ENCODE results near the gene TNFRSF18. TPM values are rescaled to one million over a fixed set of nuclear protein-coding genes. Genes with fewer than 3 reads are reported as not detected.

TNFRSF18 gene
- total RNA-seq, 3 donors from 2014 or later (not counting 1 experiment from before 2014, with no cell fraction given): 40.3 to 81.9 (median 54.7) TPM

DNA sequence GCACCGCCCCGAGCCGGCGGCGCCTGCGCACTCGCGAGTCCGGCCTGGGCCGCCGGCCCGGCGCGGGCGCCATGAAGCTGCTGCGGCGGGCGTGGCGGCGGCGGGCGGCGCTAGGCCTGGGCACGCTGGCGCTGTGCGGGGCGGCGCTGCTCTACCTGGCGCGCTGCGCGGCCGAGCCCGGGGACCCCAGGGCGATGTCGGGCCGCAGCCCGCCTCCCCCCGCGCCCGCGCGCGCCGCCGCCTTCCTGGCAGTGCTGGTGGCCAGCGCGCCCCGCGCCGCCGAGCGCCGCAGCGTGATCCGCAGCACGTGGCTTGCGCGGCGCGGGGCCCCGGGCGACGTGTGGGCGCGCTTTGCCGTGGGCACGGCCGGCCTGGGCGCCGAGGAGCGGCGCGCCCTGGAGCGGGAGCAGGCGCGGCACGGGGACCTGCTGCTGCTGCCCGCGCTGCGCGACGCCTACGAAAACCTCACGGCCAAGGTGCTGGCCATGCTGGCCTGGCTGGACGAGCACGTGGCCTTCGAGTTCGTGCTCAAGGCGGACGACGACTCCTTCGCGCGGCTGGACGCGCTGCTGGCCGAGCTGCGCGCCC lies 25.9 kb upstream of the TNFRSF18 start, which contains the start of gene B3GALT6:
Gene B3GALT6, plus strand, starts transcription at position 30 of the 588 bp plus-strand sequence. Its CDS starts 42 bp downstream, at position 72.
- peak within 1 kb of the TSS; percentile 82 to 88 for H3K27ac Mint-ChIP-seq
- Histone ChIP-seq H3K27ac (ENCODE audit: low read length) (peak within 1 kb of the TSS; percentile 76), H3K9me3 (ENCODE audit: control insufficient read depth, insufficient read depth, low read length) (no peaks in the 10 kb centered on the region), H3K4me3 (ENCODE audit: low read length) (peak within 1 kb of the TSS; percentile 89), H3K36me3 (ENCODE audit: control insufficient read depth, insufficient read depth, low read length) (peaks cover 28% of the 10 kb centered on the region), H3K4me1 (ENCODE audit: control insufficient read depth, insufficient read depth, low read length) (peaks cover 48% of the 10 kb centered on the region), H3K27me3 (ENCODE audit: control insufficient read depth, insufficient read depth, low read length) (no peaks in the 10 kb centered on the region)
- H3K4me3 Mint-ChIP-seq: peak within 1 kb of the TSS; percentile 95
- no peaks in the 10 kb centered on the region for H3K27me3 Mint-ChIP-seq (ENCODE audit: low read depth in 2 of 2)
- no peaks in the 10 kb centered on the region for H3K9me3 Mint-ChIP-seq
- 7% methylated on average over 100 of the region's 100 CpGs for WGBS (ENCODE audit: insufficient coverage)
- intact Hi-C loops (cut with micrococcal nuclease): no loop called here
- no peaks in the 10 kb centered on the region for H3K36me3 Mint-ChIP-seq
- ATAC-seq: no peak
- no peak for DNase-seq
- TF ChIP-seq, protein P1, sequence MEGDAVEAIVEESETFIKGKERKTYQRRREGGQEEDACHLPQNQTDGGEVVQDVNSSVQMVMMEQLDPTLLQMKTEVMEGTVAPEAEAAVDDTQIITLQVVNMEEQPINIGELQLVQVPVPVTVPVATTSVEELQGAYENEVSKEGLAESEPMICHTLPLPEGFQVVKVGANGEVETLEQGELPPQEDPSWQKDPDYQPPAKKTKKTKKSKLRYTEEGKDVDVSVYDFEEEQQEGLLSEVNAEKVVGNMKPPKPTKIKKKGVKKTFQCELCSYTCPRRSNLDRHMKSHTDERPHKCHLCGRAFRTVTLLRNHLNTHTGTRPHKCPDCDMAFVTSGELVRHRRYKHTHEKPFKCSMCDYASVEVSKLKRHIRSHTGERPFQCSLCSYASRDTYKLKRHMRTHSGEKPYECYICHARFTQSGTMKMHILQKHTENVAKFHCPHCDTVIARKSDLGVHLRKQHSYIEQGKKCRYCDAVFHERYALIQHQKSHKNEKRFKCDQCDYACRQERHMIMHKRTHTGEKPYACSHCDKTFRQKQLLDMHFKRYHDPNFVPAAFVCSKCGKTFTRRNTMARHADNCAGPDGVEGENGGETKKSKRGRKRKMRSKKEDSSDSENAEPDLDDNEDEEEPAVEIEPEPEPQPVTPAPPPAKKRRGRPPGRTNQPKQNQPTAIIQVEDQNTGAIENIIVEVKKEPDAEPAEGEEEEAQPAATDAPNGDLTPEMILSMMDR (IDR thresholded peaks at IDR 0.05): no peak
- peaks cover 28 to 29% of the 10 kb centered on the region in 2 donors for H3K4me1 Mint-ChIP-seq

DNA sequence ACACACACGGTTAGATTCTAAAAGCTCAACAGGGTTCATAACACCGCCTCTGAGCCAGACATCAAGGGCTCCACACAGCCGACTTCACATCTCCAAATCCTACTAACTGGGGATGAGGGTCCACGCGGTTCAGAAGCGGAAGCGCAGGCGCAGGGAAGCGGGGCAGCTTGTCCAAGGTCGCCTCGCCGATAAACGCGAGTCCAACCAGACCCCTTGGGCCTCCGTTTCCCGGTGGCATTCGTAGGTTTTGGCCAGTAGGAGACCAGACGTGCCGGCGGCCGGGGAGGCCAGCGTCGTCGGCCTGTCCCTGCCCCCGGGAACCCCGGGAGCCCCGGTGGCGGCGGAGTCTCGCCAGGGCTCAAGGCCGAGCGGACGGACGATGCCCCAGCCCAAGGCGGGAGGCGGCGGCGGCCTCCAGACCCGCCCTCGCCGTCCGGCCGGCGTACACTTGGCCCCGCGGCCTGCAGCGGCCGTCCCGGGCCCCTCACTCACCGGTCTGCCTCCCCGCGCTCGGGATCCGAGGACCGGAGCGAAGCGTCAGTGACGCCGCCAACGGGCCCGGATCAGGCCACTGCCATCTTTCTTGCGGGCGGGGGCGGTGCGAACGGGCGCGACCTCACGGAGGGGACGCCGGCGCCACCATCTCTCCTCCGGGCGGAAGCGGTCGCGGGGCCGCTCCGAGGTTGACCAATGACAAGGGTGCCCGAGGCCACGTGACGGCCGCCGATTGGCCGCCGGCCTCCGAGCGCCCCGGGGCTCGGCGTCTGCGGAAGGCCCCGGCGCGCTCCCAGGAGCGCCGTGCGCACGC lies 25.2 kb upstream of the TNFRSF18 start, which contains the start of gene SDF4:
Gene SDF4, minus strand, starts transcription at position 602 of the 808 bp plus-strand sequence. CDS start 3,229 bp downstream, outside the sequence.
- WGBS (ENCODE audit: insufficient coverage): under 1% methylated on average over 99 of the region's 99 CpGs
- Mint-ChIP-seq H3K36me3 (no peaks in the 10 kb centered on the region), H3K9me3 (no peaks in the 10 kb centered on the region), H3K4me1 (peaks cover 28 to 29% of the 10 kb centered on the region in 2 donors), H3K27ac (peak within 1 kb of the TSS; percentile 82 to 88), H3K4me3 (peak within 1 kb of the TSS; percentile 95), H3K27me3 (ENCODE audit: low read depth in 2 of 2) (no peaks in the 10 kb centered on the region)
- peaks cover 46% of the 10 kb centered on the region for H3K4me1 ChIP-seq (ENCODE audit: control insufficient read depth, insufficient read depth, low read length)
- DNase-seq (peak; percentile 96 to 98), ATAC-seq (peak; percentile 91 to 97 (median 94))
- H3K27me3 ChIP-seq (ENCODE audit: control insufficient read depth, insufficient read depth, low read length): no peaks in the 10 kb centered on the region
- intact Hi-C loops (cut with micrococcal nuclease): loop anchor here (2.0 kb wide), 1 partner anchor 17 kb away; the partner anchor contains the start of gene TNFRSF4
- TF ChIP-seq, protein P1 (IDR thresholded peaks at IDR 0.05): no peak
- H3K4me3 ChIP-seq (ENCODE audit: low read length): peak within 1 kb of the TSS; percentile 89
- H3K36me3 ChIP-seq (ENCODE audit: control insufficient read depth, insufficient read depth, low read length): peaks cover 30% of the 10 kb centered on the region
- H3K27ac ChIP-seq (ENCODE audit: low read length): peak within 1 kb of the TSS; percentile 76
- H3K9me3 ChIP-seq (ENCODE audit: control insufficient read depth, insufficient read depth, low read length): no peaks in the 10 kb centered on the region

DNA sequence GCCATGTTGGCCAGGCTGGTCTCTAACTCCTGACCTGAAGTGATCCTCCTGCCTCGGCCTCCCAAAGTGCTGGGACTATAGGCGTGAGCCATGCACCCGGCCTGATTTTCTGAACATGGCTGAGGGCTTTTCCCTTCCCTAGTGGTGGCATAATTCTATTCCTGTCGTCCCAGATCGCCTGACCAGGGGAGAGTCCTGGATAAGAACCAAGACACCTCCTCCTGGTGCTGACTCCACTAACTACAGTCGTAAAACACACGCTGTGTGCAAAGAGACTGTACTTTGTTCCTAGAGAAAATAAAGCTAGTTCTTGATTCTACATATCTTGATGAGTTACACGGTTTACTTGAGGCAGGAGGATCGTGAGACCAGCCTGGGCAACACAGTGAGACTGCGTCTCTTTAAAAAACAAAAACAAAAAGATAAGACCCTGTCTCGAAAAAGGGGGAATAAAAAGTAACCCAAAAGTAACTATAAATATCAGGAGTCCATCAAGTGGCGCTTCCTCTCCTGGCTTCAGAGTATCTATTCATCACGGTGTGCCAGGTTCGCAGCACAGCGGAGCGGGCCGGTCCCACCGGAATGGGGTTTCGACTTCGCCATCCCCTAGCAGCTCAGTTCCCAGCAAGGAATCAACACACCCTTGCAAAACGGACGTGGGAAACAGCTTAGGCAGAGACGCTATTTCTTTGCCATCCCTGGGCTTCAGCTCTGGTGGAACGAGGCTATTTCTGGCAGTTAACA lies 24.4 kb upstream of the TNFRSF18 start:
- peaks cover 28 to 33% of the 10 kb centered on the region in 2 donors for H3K4me1 Mint-ChIP-seq
- H3K4me3 Mint-ChIP-seq: peak overlapping the region; percentile 95
- no peaks in the 10 kb centered on the region for H3K36me3 Mint-ChIP-seq
- Histone ChIP-seq H3K27me3 (ENCODE audit: control insufficient read depth, insufficient read depth, low read length) (no peaks in the 10 kb centered on the region), H3K27ac (ENCODE audit: low read length) (peak overlapping the region; percentile 76), H3K4me1 (ENCODE audit: control insufficient read depth, insufficient read depth, low read length) (peaks cover 50% of the 10 kb centered on the region), H3K4me3 (ENCODE audit: low read length) (peak overlapping the region; percentile 89), H3K36me3 (ENCODE audit: control insufficient read depth, insufficient read depth, low read length) (peaks cover 38% of the 10 kb centered on the region), H3K9me3 (ENCODE audit: control insufficient read depth, insufficient read depth, low read length) (no peaks in the 10 kb centered on the region)
- peak overlapping the region; percentile 82 to 88 for H3K27ac Mint-ChIP-seq
- H3K27me3 Mint-ChIP-seq (ENCODE audit: low read depth in 2 of 2): no peaks in the 10 kb centered on the region
- no peaks in the 10 kb centered on the region for H3K9me3 Mint-ChIP-seq
- WGBS (ENCODE audit: insufficient coverage): 19% methylated on average over 23 of the region's 24 CpGs
- DNase-seq: peak in 1 of 2 donors; percentile 47
- ATAC-seq: no peak
- intact Hi-C loops (cut with micrococcal nuclease): loop anchor here (2.0 kb wide), 1 partner anchor 16 kb away; the partner anchor contains the start of gene TNFRSF4
- TF ChIP-seq, protein P1 (IDR thresholded peaks at IDR 0.05): no peak
